ENCODE results near the gene PANX2. TPM values are rescaled to one million over a fixed set of nuclear protein-coding genes. Genes with fewer than 3 reads are reported as not detected.

The PANX2 gene
- total and polyA plus RNA-seq, 2 of the 4 experiments (the other 2 are of a cell fraction) = 0.18 to 1.7 TPM

- ATAC-seq (ENCODE audit: low read depth) (no peak), DNase-seq (no peak)
- Histone ChIP-seq H2BK15ac (ENCODE audit: low read depth, low read length) (no peak overlapping the region), H2BK5ac (ENCODE audit: low read depth, low read length, poor library complexity, severe bottlenecking) (no peak overlapping the region), H3K56ac (ENCODE audit: extremely low read depth, insufficient read depth, low read length) (no peak overlapping the region), H3K27ac (ENCODE audit: insufficient read depth, low read length) (no peak overlapping the region; the same call in 1 of the 2 replicates), H3K9ac (ENCODE audit: low read depth, low read length) (peak overlapping the region; percentile 81; the same call in 1 of the 2 replicates), H4K20me1 (ENCODE audit: insufficient read depth, low read length) (peaks cover 8% of the 10 kb centered on the region), H3K36me3 (ENCODE audit: control insufficient read depth, insufficient read depth, low read length) (peaks cover 4% of the 10 kb centered on the region; the same call in 1 of the 2 replicates), H2AK9ac (replicated peaks; ENCODE audit: low read depth, low read length, poor library complexity) (peak overlapping the region; percentile 99), H2AK5ac (ENCODE audit: low read depth, low read length) (no peak overlapping the region), H3K9me3 (ENCODE audit: control insufficient read depth, insufficient read depth, low read length) (no peaks in the 10 kb centered on the region), H3K4me3 (ENCODE audit: insufficient read depth, low read depth, low read length) (no peak overlapping the region), H3K4me1 (ENCODE audit: control insufficient read depth, insufficient read depth, low read length) (peaks cover 13% of the 10 kb centered on the region), H2AFZ (replicated peaks; ENCODE audit: low read length, poor library complexity) (peak overlapping the region; percentile 99), H3K14ac (replicated peaks; ENCODE audit: low read depth, low read length) (peak overlapping the region; percentile 100), H3K27me3 (ENCODE audit: control insufficient read depth, insufficient read depth, low read length) (no peaks in the 10 kb centered on the region), H2BK120ac (ENCODE audit: low read depth, low read length) (no peak overlapping the region), H3K4me2 (ENCODE audit: low read depth, low read length) (peak overlapping the region; percentile 98), H3K18ac (ENCODE audit: low read depth, low read length) (peak overlapping the region; percentile 98; the same call in 1 of the 2 replicates), H3K79me1 (ENCODE audit: low read depth in 1 of 2, low read length in 2 of 2) (peaks cover 10 to 32% of the 10 kb centered on the region in 2 experiments), H3K23ac (ENCODE audit: low read depth, low read length) (peak overlapping the region; percentile 95), H2BK20ac (ENCODE audit: low read depth, low read length) (no peak overlapping the region), H4K91ac (ENCODE audit: insufficient read depth, low read depth, low read length) (peak overlapping the region; percentile 93; the same call in 1 of the 2 replicates), H3K4ac (ENCODE audit: low read depth, low read length) (peak overlapping the region; percentile 99), H3K9me1 (ENCODE audit: insufficient read depth, low read length) (peaks cover 4% of the 10 kb centered on the region), H4K8ac (ENCODE audit: low read depth in 2 of 2, low read length in 2 of 2) (peak overlapping the region; percentile 94 to 100), H4K5ac (ENCODE audit: low read depth, low read length) (peak overlapping the region; percentile 99)
- intact Hi-C loops (cut with micrococcal nuclease) = no loop called here
- POLR2A ChIA-PET (ENCODE audit: unreplicated experiment) = no interaction called here
- 51% methylated on average over 26 of the region's 63 CpGs; no CpG with 5 or more reads in 1 of the 2 experiments for WGBS, 2 experiments (ENCODE audit: extremely low coverage in 2 of 2, insufficient read length in 1 of 2)
- dilution Hi-C loops (cut with HindIII; ENCODE audit: low sequenced_read_pairs, unreplicated experiment) = no loop called here
- BruUV-seq (replicated peaks) = no TSS peak
- CTCF ChIA-PET = no interaction called here
- in situ Hi-C loops (cut with MboI; ENCODE audit: low sequenced_read_pairs) = no loop called here
- TF ChIP-seq SMC3 (IDR thresholded peaks at IDR 0.05; ENCODE audit: low read depth, low read length) (no peak), BHLHE40 (IDR thresholded peaks at IDR 0.05; ENCODE audit: low read depth, low read length) (no peak), POLR2A (IDR thresholded peaks at IDR 0.05; ENCODE audit: low read depth, low read length) (no peak), NFE2L2 (IDR thresholded peaks at IDR 0.05; ENCODE audit: low read depth, low read length) (no peak), FOS (IDR thresholded peaks at IDR 0.05; ENCODE audit: low read depth, low read length) (no peak), MAFK (IDR thresholded peaks at IDR 0.05; ENCODE audit: low read depth, low read length) (no peak), RAD21 (IDR thresholded peaks at IDR 0.05; ENCODE audit: low read length) (no peak), CTCF (conservative IDR thresholded peaks at IDR 0.05; ENCODE audit: low read depth, low read length) (no peak), CHD1 (IDR thresholded peaks at IDR 0.05; ENCODE audit: low read depth, low read length) (no peak)
These were observed 14.4 kb downstream of the PANX2 start for GRCh38 chr22:50184902-50185374.

All from IMR-90 (cell line).